SU-DHL-6 (cell line): ENCODE measurements around the gene TRAPPC5.

Experiments used
- EZH2phosphoT487 ChIP-seq: fragments of 200-600 bp; sonication (generic), shearing (Covaris generic); conservative IDR thresholded peaks from 2 replicates; pipeline ENCODE4 v1.6.1; 2018; ENCODE audit warnings: mild to moderate bottlenecking, antibody characterized with exemption, low read length, moderate library complexity, mixed read lengths
- TF ChIP-seq, protein P1 (sequence below): fragments of 200-600 bp; sonication (generic); IDR thresholded peaks from one replicate; pipeline ENCODE4 v1.5.1; 2017; ENCODE audit warnings: antibody characterized with exemption, mild to moderate bottlenecking, low read length, moderate library complexity; ENCODE audit not compliant: insufficient read depth, poor library complexity, severe bottlenecking

DNA sequence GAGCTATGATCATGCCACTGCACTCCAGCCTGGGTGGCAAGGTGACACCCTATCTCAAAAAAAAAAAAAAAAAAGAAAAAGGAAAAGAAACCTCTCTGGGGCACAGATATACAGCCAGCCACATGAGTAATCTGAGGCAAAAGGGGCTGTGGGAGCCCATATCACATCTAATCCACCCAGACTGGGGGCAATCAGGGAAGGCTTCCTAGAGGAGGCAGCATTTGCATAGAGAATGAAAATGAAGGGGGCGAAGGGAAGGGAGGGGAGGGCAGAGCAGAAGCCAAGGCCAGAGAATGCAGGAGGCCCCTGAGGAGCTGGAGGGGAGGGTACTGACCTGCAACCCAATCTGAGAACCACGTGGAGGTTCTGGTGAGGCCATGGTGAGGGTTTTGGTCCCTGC is 30.5 kb upstream of the TRAPPC5 start:
- TF ChIP-seq, protein P1, sequence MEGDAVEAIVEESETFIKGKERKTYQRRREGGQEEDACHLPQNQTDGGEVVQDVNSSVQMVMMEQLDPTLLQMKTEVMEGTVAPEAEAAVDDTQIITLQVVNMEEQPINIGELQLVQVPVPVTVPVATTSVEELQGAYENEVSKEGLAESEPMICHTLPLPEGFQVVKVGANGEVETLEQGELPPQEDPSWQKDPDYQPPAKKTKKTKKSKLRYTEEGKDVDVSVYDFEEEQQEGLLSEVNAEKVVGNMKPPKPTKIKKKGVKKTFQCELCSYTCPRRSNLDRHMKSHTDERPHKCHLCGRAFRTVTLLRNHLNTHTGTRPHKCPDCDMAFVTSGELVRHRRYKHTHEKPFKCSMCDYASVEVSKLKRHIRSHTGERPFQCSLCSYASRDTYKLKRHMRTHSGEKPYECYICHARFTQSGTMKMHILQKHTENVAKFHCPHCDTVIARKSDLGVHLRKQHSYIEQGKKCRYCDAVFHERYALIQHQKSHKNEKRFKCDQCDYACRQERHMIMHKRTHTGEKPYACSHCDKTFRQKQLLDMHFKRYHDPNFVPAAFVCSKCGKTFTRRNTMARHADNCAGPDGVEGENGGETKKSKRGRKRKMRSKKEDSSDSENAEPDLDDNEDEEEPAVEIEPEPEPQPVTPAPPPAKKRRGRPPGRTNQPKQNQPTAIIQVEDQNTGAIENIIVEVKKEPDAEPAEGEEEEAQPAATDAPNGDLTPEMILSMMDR, result no peak
- TF ChIP-seq EZH2phosphoT487, result no peak
